ENCODE measurements around the gene BCR. TPM values are rescaled to one million over a fixed set of nuclear protein-coding genes. Genes with fewer than 3 reads are reported as not detected.

BCR gene
- total RNA-seq, 1 donor from 2014 or later, result 118 TPM

DNA sequence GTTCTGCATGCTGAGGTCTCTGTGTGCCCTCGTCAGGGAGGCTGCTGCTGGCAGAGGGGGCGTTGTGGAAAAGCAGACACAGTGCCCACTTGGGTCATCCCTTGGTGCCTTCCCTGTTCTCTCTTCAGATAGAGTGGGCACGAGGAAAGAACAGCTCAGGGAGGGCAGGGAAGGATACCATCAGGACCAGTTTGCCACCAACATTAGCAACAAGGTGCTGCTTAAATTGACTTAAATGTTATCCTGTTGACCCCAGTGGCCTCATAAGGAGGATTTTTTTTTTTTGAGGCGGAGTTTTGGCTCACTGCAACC is 91.2 kb downstream of the BCR start:
- no peaks in the 10 kb centered on the region for H3K27me3 ChIP-seq (ENCODE audit: control insufficient read depth, insufficient read depth, low read length)
- no peak overlapping the region for H3K4me3 ChIP-seq (ENCODE audit: low read depth, low read length)
- TF ChIP-seq, protein P1, sequence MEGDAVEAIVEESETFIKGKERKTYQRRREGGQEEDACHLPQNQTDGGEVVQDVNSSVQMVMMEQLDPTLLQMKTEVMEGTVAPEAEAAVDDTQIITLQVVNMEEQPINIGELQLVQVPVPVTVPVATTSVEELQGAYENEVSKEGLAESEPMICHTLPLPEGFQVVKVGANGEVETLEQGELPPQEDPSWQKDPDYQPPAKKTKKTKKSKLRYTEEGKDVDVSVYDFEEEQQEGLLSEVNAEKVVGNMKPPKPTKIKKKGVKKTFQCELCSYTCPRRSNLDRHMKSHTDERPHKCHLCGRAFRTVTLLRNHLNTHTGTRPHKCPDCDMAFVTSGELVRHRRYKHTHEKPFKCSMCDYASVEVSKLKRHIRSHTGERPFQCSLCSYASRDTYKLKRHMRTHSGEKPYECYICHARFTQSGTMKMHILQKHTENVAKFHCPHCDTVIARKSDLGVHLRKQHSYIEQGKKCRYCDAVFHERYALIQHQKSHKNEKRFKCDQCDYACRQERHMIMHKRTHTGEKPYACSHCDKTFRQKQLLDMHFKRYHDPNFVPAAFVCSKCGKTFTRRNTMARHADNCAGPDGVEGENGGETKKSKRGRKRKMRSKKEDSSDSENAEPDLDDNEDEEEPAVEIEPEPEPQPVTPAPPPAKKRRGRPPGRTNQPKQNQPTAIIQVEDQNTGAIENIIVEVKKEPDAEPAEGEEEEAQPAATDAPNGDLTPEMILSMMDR (IDR thresholded peaks at IDR 0.05; ENCODE audit: insufficient read depth, low read length, severe bottlenecking), result no peak
- FAIRE-seq (no peak), DNase-seq (ENCODE audit: low read depth) (no peak)
- H3K36me3 ChIP-seq (ENCODE audit: control insufficient read depth, insufficient read depth, low read length), result peaks cover 49% of the 10 kb centered on the region

DNA sequence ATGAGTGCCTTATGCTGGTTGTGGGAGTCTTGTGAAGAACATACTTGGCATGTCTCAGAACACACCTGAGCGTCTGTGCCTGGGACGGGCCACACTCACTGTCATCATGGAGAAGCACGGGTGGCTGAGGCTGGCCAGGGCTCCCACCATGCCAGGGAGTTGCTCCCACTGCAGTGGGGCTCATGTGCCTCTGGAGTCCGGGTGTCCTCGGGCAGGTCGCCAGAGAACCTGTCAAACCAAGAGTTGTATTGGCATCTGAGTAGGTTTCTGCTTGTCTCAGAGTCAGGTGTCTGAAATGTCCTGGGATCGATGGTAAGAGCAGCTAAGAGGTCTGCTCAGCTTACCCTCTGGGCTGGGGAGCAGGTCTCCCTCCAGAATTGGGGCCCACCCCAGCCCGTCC is 92.1 kb downstream of the BCR start:
- DNase-seq (ENCODE audit: low read depth) (no peak), FAIRE-seq (no peak)
- Histone ChIP-seq H3K36me3 (ENCODE audit: control insufficient read depth, insufficient read depth, low read length) (peaks cover 49% of the 10 kb centered on the region), H3K4me3 (ENCODE audit: low read depth, low read length) (no peak overlapping the region), H3K27me3 (ENCODE audit: control insufficient read depth, insufficient read depth, low read length) (no peaks in the 10 kb centered on the region)
- TF ChIP-seq, protein P1 (IDR thresholded peaks at IDR 0.05; ENCODE audit: insufficient read depth, low read length, severe bottlenecking), result no peak

DNA sequence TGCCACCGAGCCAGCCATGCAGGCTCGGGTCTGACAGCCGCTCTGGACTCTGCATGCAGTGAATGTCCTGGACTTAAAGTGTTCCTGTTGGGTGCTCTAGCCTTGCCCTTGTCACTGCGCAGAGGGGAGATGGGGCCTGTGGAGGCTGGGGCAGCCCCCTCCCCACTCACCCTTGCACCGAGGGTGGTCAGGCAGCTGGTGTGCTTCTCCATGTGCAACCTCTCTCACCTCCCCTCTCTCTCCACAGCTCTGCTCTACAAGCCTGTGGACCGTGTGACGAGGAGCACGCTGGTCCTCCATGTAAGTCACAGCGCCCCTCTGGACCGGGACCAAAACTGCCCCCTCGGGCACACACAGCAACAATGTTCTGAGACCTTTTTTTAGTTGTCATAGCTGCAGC is 92.5 kb downstream of the BCR start:
- Histone ChIP-seq H3K27me3 (ENCODE audit: control insufficient read depth, insufficient read depth, low read length) (no peaks in the 10 kb centered on the region), H3K36me3 (ENCODE audit: control insufficient read depth, insufficient read depth, low read length) (peaks cover 53% of the 10 kb centered on the region), H3K4me3 (ENCODE audit: low read depth, low read length) (no peak overlapping the region)
- FAIRE-seq (no peak), DNase-seq (ENCODE audit: low read depth) (no peak)
- TF ChIP-seq, protein P1 (IDR thresholded peaks at IDR 0.05; ENCODE audit: insufficient read depth, low read length, severe bottlenecking), result no peak

DNA sequence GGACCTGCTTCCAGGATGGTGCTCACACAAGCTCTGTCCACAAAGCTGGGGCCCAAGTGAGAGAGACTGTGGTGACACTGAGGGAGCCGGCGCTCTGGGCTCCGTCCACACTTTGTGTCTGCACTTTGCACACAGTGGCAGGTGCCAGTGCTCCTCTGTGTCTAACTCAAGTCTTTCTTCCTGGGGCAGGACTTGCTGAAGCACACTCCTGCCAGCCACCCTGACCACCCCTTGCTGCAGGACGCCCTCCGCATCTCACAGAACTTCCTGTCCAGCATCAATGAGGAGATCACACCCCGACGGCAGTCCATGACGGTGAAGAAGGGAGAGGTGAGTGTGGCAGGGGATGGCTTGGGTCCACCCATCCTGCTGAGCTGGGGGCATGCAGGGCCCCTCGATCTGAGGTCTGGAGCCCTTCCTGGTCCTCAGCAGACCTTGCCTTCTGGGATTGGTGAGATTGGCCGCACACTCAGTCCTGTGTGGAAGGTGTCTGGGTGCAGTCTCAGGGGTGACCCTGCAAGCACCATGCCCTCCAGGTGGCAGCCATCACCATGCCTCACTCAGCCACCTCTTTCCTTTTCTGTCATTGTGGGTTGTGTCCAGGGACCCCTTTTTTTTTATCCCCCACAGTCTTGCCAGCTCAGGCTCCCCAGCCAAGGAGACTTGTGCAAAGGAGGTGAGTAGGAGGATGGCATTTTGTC is 93.3 kb downstream of the BCR start:
- DNase-seq (ENCODE audit: low read depth) (no peak), FAIRE-seq (peak; percentile 50)
- Histone ChIP-seq H3K27me3 (ENCODE audit: control insufficient read depth, insufficient read depth, low read length) (no peaks in the 10 kb centered on the region), H3K4me3 (ENCODE audit: low read depth, low read length) (no peak overlapping the region), H3K36me3 (ENCODE audit: control insufficient read depth, insufficient read depth, low read length) (peaks cover 53% of the 10 kb centered on the region)
- TF ChIP-seq, protein P1 (IDR thresholded peaks at IDR 0.05; ENCODE audit: insufficient read depth, low read length, severe bottlenecking), result no peak

DNA sequence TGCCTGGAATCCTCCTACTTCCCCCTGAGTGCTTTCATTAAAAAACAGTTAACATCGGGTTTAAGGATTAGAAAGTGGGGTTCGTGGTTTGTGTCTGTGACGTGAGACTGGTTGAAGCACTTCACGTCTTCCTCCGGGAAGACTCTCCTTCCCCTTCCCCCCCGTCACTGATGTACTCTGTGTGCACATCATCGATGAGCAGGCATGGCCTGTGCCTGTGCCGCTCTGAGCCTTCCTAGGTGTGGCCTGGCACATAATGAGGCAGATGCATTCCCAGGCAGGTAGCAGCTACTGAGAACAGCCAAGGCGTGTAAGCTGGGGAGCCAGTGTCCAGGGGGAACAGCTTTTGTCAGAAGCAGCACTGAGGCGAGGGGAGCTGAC is 93.8 kb downstream of the BCR start:
- DNase-seq (ENCODE audit: low read depth), result no peak
- peaks cover 48% of the 10 kb centered on the region for H3K36me3 ChIP-seq (ENCODE audit: control insufficient read depth, insufficient read depth, low read length)
- TF ChIP-seq, protein P1 (IDR thresholded peaks at IDR 0.05; ENCODE audit: insufficient read depth, low read length, severe bottlenecking), result no peak
- no peaks in the 10 kb centered on the region for H3K27me3 ChIP-seq (ENCODE audit: control insufficient read depth, insufficient read depth, low read length)
- no peak overlapping the region for H3K4me3 ChIP-seq (ENCODE audit: low read depth, low read length)
- FAIRE-seq, result no peak
